B cell (primary cell): ENCODE measurements around the gene CCDC81.

Source experiments
- CTCF ChIP-seq: fragments of 200-600 bp; IDR thresholded peaks from one replicate; pipeline ENCODE4 v1.8.0; 2022; ENCODE audit warnings: antibody characterized with exemption, mild to moderate bottlenecking
- EZH2 ChIP-seq: IDR thresholded peaks from 2 replicates; pipeline ENCODE4 v1.6.1; 2012; ENCODE audit warnings: borderline replicate concordance, low read depth, mild to moderate bottlenecking, moderate library complexity, low read length; ENCODE audit not compliant: insufficient read depth, poor library complexity, severe bottlenecking

- TF ChIP-seq CTCF (no peak), EZH2 (no peak)
Measured at GRCh38 chr11:86341382-86341781, 33.3 kb upstream of the CCDC81 start.
